GM11168 (cell line): ENCODE data around the gene MPHOSPH9.

Source experiments
- in situ Hi-C: fragments of 300-500 bp; cut with MboI; formaldehyde crosslinking; loops from one replicate; pipeline ENCODE4 v1.12.0; 2022; ENCODE audit warnings: low sequenced_read_pairs; ENCODE audit not compliant: unreplicated experiment

Gene MPHOSPH9

DNA sequence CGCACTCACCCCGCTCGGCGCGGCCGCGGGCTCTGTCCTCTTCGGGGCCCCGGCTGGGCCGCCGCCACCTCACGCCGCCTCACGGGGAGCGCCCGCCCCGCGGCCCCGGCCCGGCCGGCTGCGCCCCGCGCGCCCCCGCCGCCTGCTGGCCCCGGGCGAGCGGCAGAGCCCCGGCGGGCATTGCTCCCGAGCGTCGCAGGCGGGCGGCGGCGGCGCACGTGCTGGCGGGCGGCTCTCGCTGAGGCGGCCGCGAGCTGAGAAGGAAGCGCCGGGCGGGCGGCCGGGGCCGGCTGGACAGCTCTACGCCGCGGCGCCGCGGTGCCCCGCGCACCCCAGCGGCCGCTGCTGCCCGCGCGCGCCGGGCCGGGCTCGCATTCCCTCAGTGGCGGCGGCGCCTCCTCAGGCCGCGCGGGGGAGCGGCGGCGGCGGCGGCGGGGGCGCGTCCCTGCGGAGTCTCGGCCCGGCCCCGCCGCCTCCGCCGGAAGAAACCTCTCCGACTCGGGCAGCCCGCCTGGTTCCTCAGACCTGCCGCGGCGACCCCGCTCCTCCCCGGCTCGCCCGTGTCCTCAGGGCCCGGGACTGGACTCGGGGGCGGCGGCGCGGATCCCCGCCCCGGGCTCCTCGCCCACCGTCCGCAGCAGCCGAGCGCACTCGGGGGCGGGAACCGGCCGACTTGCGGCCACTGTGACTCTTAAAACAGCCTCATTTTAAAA lies 82.0 kb downstream of the MPHOSPH9 start, which contains the start of gene PITPNM2:
Gene PITPNM2 (minus strand): TSS at position 347 of the 713 bp plus-strand sequence. CDS start 116,500 bp downstream, outside the sequence.
- in situ Hi-C loops = no loop called here

DNA sequence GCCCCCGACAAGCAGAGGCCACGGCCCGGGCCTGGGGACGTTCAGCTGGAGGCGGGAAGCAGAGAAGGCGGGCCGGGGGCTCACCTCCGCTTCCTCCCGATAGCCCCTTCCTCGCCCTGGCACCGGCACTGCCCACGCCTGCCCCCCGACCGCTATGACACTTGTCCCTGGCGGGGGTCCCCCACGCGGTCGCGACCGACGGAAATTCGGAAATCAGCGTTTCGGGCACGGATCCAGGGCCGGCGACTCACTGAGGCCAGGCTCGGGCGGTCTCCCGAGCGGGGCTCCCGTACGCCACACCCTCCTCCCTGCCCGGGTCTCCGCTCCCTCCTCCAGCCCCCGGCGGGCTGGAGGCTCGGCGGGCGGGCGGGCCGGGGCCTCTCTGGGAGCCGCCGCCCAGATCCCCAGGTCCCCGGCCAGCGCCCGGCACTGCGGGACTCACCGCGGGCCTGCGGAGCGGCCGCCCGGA lies 82.6 kb downstream of the MPHOSPH9 start:
- in situ Hi-C loops = no loop called here

DNA sequence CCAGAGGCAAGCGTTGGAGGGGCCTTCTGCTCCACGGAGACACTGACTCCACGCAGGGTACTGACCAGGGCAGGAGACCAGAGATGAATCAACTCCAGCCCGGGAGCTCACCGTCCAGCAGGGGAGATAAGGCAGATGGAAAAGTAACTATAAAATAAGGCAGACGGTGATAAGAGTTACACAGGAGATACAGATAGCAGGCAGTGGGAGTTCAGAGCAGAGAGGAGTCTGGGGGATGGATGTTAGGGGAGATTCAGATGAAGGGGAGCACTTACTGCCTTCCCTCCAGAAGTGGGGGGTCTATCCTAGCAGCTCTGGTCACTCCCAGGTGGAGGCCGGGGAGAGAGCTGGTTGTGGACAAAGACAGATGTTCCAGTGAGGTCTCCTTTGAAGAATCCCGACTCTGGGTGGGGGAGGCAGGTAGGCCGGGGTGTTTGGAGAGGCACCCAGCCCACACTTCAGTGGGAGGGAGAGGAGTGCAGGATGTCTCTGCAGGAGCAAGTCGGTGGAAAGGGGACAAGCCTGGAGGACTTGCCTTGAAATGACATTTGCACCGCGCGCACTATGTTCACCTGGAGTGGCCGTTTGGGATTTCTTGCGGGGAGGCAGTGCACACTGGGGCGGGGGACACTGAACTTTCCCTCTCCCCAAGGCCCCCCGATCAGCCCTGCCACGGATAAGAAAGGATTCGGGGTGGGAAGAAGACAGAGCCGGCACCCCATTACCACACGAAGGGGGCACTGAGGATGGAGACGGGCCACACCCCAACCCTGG lies 83.3 kb downstream of the MPHOSPH9 start:
- in situ Hi-C loops = no loop called here

DNA sequence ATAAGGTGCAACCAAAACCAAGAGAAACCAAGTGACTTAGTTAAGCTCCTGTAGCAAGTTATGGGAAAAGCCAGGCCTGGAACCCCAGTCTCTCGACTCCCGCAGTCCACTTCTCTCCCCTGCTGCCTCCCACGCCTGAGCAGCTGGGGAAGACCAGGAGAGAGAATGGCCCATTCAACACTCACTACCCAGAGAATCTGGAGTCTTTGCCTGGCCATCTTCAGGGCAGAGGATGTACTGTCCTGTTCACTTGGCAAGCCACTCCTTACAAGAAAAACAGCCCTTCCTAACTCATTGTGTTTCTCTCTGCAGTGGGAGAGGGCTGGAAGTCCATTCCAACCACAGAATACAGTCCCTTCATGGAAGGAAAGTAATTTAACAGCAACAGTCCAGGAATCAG lies 83.9 kb downstream of the MPHOSPH9 start:
- in situ Hi-C loops = no loop called here

DNA sequence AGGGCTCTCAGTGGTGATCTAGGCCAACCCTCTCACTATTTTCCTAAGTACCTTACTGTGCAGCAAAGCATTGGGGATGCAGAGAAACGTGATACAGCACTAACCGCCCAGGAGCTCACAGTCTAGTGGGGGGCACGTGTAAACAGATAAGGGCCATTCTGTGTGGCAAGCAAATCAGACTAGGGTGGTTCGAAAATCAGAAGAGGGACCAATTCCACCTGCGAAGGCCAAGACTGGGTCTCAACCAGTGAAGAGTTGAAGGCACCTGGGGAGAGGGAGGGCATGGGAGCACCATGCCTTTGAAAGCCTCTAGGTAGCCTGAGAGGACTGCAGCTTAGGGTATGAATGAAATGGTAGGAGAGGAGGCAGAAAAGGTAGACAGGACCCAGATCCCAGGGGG lies 84.3 kb downstream of the MPHOSPH9 start:
- in situ Hi-C loops = no loop called here

DNA sequence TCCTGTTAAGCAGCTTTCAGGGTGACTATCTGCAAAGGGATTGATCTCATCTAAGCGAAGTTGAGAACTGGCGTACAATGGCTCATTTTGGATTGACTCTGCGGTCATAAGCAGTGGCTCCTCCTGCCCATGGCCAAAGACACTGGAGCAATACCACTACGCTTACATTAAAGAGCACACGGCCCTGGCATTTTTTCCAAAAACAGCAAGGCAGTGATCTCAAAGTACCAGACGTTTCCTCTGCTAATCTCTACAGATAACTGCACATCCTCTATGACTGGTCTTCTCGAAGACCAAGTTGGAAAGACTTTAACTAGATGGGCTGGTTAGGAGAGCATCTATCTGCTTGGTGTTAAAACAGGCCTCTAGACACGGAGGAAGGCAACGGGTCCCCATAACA lies 84.7 kb downstream of the MPHOSPH9 start:
- in situ Hi-C loops = no loop called here

DNA sequence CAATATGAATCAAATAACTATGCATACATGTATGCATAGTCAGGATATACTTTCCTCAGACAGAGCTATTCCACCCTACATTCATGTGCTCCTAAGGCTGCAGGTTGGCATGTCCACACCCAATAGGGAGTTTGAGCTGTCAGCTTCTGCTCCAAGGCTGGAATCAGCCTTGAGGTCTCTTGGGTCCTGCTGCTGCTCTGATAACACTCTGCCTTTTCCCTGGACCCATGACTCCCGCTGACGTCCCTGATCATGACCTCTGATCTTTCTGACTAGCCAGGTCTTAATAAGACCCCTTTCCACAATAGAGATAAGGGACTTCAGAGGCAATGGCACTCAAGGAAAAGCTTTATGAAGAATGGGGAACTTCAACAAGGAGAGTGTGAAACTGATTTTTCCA lies 87.7 kb downstream of the MPHOSPH9 start:
- in situ Hi-C loops = no loop called here

DNA sequence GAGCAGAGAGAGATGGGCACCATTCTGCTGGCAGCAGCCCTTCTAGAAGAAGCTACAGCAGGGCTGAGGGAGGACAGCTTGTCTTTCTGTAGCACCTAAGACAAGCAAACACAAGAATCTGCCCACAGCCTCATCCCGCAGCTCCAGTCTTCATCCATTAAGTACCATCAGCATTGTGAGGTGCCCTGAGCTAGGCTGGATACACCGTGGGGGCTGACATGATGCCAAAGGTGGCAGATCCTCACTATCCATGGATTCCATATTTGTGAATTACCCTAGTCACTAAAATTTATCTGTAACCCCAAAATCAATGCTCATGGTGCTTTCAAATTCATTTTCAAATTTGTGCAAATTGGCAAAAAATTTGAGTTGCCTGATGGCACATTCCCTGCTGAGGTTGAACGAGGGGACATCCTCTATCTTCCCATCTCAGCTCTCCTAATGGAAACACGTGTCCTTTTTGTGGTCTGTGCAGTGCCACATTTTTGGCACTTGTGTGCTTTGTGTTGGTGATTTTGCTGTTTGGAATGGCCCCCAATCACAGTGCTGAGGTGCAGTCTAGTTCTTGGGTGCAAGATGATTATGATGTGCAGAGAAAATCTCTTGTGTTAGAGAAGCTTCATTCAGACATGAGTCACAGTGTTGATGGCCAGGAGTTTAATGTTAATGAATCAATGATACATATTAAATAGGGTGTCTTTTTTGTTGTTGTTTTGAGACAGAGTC lies 89.0 kb downstream of the MPHOSPH9 start:
- in situ Hi-C loops = no loop called here

DNA sequence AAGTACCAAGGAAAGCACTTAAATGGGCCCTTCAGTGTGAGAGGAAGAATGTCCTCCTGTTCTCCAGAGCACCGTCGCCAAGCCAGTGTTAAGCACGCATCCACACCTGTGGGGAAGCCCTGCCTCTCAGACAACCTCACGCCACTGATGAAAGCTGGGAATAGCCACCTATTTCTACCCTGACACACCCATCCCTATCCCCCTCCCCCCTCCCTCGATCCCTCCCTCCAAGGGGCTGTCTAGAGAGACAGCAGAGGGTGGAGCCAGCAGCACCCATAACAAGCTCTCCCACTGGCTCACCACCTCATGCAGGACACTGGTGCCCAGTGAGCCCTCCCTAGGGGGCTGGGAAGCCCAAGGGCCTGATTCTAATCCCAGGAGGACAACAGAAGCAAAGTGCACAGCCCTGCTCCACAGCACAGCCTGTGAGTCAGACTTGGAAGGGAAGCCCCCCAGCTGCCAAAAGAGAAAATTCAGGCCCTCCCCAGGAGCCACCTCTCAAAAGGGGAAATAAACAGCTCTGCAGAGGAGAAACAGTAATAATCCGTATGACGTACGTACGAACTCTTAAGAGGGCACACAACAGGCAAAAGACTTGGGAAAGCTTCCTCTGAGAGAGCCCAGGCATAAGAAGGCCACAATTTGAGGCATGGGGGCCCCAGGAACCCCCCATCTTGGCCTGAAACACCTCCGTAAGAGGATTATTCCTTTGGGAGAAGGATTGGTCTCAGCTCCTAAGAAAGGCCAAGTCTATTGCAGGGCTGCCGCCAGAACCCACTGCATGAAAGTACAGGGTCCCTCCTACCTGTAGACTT lies 89.8 kb downstream of the MPHOSPH9 start:
- in situ Hi-C loops = no loop called here

DNA sequence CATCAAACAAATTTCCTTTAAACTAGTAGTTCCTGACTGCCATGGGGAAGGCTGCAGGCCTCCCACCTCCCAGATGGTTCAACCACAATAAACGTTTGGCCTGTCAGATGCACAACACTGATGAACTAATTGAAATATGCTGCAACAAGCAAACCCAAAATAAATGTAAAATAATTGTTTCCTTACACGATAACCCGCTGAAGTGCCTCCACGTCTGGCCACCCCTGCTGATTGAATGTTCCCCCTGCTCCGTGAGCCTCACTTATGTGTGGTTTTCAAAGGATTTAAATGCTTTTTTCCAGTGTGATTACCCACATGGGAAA lies 90.5 kb downstream of the MPHOSPH9 start:
- in situ Hi-C loops = no loop called here

DNA sequence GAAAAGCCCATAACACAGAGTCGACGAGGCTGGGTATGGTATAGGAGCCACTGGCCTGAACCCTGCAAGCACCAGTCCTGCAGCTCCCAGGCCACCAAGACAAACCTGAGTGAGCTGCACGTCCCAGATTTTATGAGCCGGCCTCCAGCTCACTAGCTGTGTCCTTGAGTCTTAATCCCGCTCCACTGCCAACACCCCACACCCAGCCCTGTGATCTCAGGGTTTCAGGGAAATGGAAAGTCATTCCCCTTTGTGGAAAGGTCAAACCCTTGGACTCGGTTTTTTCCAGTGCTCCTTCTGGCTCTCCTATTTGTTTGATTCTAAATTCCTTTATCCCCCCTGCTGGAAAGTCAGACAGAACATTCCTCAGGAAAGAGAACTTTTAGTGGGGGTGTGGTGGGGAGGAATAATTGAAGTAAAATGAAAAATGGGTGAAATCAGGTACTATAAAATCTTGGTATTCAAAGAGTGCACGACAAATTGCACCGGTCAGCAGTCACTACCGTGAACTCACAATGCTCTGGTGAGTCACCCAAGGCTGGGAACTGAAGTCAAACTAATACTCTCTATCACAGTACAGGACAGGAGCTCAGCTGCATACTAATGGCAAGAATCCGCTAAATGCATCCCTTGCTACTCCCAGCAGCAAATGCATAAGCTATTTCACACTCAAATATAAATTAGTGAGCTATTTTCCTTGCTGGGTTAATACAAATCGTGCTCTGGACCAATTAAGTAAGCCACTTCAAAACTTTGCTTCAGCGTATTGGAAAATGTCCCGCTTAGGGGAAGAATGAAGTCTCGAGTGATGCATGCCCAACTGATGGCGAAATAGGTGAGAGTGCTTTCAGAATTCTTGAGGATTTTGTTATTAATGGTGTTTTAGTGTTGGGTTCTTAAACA lies 91.1 kb downstream of the MPHOSPH9 start:
- in situ Hi-C loops = no loop called here

DNA sequence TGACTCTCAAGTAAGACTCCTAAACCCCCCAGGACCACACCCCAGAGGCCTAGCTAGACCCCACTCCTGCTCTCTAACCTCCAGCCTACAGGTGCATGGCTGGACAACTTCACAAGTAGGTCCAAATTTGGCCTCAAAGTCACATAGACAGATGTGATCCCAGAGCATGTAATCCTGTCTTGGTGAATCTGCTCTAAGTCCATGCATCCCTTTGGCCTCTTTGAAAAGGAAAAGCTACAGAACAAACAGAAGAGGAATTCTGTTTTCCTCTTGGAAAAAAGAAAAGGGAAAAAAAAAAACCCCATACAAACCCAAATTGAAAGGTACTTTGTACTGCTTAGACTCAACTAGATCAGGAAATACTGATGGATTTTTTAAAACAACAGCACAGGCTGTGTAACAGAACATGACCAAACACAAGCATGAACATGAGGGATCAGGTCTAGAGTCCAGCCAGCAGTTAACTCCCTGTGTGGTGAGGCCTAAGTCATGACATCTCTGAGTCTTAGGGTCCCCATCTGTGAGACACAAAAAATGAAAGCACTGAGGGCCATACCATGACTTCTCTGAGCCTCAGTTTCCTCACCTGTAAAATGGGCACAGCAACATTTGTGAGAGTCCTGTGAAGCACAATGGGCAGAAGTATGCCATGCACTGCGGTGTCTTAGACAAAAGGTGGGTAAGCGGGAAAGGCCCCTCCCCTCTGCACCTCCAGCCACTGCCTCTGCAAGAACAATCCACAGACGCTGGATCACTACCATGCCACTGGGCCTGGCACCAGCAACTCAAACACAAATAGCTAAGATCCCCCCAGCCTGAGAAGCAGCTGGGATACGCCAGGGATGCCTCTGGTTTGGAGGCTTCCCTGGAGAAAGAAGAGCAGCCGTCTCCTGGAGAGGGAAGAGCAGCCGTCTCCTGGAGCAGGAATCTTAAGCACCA lies 92.0 kb downstream of the MPHOSPH9 start:
- in situ Hi-C loops = no loop called here

DNA sequence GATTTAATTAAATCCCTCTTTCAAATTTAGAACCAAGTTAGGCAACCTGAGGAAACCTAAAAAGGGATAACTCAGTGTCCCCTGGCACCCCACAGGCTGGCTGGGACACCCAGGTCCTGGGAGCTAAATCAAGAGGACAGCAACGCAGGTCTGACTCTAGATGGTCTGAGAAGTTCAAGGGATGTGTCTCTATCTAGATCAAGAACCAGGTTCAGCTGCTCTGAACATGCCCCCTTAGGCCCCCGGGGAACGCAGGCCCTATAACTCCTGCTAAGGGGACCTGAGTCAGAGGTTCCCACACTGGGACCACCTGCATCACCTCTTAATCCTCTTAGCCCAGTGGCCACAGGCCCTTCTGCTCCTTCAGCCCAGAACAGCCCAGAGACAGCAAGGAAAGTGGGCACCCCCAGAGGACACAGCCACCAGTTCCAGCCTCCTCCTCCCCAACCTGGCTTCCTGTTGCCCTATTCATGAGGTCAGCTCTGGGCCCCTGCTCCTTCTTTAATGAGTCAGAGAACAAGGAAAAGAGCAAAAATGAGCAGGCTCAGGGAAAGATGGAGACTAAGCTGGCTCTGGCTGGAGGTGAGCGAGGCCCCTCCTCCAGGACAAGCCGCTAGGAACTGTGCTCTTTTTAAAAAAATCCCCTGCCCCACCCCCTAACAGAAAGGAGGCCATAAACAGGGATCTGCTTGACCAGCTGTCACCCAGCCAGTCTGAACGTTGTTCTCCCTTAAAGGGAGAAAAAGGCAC lies 92.8 kb downstream of the MPHOSPH9 start:
- in situ Hi-C loops = no loop called here

DNA sequence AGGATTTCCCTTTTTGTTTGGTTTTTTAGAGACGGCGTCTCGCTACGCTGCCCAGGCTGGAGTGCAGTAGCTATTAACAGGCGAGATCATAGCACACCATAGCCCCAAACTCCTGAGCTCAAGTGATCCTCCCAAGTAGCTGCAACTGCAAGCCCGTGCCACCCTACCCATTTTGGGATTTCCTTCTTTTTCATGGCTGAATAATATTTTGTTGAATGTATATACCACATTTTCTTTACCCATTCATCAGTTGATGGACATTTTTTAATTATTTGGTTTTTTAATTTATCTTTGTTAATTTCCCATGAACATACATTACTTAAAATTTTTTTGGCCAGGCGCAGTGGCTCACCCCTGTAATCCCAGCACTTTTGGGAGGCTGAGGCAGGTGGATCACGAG lies 97.3 kb downstream of the MPHOSPH9 start:
- in situ Hi-C loops = no loop called here

DNA sequence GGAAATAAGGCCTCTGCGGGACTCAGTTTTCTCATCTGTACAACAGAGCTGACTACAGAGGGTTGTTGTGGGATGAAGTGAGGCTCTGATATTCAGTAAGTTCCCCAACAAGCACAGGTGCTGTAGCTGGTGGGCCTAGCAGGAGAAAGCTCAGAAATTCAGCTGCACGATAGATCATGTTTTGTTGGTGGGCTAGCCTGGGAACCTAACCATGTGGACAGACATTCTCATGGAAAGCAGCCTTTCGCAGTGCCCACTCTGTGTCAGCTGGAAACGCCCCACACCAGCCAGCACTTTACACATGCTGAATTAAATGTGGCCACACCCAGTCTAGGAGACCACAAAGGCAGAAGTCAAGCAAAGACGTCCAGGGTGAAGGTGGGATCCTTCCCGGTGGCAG lies 98.1 kb downstream of the MPHOSPH9 start:
- in situ Hi-C loops = no loop called here

DNA sequence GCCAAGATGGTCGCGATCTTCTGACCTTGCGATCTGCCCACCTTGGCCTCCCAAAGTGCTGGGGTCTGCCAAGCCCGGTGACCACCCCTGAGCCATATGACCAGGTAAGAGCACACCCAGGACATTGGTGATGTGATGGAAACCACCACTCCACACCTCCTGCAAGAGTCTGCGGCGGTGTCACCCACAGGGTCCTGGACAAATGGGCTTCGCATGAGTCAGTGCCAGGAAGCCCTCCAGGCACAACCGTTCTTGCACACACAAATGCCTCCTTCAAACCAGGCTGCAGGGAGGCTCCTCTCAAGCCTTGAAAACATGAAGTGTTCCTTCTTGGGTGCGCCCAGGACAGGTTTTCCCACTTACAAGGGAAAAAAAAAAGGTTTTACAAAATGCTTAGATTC lies 98.7 kb downstream of the MPHOSPH9 start:
- in situ Hi-C loops = no loop called here

DNA sequence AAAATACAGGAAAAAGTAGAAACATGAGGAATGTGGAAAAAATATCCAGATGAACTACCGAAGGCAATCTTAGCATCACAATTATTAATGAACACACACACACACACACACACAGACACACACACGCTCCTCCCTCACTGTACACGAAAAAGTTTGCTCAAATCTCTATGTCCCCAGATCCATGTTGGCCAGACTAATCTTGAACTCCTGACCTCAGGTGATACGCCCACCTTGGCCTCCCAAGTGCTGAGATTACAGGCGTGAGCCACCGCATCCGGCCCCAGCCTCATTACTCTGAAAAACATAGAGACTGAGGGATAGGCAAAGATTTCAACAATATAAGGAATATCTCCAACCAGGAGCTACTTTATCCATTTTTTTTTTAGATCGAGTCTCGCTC lies 99.2 kb downstream of the MPHOSPH9 start:
- in situ Hi-C loops = no loop called here
